HG03196 (cell line): ENCODE measurements around the gene PNCK.

ENCODE experiments used
- ATAC-seq: cut with Tn5 transposase; IDR thresholded peaks from one replicate; pipeline ENCODE4 v1.9.1; 2021; ENCODE audit not compliant: unreplicated experiment

The PNCK gene

GRCh38 chrX:153631907-153632594, 41.6 kb downstream of the PNCK start:
- ATAC-seq = no peak

- ATAC-seq = no peak
These were observed 42.3 kb downstream of the PNCK start for GRCh38 chrX:153631346-153631745.

- no peak for ATAC-seq
These were observed 44.9 kb downstream of the PNCK start for GRCh38 chrX:153628665-153629064.

DNA sequence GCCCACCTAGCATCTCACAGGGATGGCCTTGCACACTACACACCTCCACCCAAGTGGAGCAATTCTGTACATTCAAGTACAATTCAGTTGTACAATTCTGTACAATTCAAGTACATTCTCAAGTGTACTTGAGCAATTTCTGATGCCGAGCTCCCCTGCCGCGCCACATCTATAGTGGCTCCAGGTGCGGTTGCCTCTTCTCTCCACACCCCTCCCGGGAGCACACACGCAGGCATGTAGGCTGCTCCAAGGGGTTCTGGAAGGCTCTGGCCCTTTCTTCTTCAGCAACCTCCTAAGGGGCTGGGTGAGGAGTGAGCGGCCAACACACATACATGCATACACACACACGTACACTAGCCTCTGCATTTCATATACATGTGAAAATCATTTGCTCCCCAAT, 45.5 kb downstream of the PNCK start:
- no peak for ATAC-seq

DNA sequence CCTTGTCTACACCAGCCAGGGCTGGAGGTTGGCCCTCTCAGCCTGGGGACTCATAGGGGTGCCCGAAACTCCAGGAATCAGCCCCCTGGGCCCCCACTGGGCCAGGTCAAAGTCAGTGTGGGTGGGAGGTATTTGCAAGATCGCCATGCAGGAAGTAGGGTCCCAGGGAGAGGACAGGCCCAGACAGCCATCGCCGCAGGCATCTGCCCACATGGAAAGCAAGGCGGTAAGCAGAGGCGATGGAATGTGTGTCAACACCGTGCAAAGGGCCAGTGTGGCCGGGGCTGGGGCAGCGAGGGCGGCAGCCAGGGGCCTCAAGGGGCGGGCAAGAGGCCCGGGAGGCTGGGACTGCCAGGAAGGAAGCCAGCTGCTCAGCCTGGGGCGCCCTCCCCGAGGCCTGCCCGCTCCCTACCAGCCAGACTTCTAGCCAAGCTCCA, 45.9 kb downstream of the PNCK start:
- no peak for ATAC-seq

DNA sequence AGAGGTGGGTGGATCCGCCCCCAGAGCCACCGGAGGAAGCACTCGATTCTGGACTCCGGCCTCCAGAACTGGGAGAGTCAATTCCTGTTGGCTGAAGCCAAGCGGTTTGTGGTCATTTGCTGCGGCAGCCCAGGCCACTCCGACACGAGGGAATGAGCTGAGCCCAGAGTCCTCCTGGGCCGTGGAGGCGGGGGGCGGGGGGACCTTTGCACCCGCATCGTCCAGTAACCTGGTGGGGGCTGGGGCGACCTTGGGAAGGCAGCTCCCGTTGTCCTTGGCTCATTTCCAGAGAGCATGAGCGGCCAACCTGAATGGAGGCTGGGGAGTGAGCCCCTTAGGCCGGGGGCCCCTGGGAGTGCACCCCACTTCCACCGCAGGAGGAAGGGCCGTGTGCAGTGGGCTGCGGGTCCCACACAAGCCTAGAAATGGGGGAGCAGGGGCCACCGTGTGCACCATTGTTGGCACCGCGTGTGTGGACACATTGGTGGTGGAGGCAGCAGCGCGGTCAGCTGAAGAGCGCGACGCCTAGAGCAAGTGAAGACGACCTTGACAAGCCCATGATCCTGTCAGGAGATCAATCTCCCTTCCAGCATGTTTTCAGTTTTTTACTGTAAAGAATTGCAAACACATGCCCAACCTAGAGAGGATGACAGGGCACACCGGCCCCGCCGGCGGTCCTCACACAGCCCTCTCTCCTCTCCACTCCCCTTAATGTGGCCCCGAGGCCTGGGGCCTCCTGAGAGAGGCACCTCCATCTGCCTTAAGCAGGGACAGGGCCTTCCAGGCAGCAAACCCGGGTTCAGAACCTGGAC, 46.5 kb downstream of the PNCK start:
- no peak for ATAC-seq

GRCh38 chrX:153626025-153626633, 47.5 kb downstream of the PNCK start:
- ATAC-seq = no peak

- ATAC-seq = no peak
These were observed 48.2 kb downstream of the PNCK start for GRCh38 chrX:153625271-153626024.

GRCh38 chrX:153624196-153625091, 49.2 kb downstream of the PNCK start:
- ATAC-seq = no peak

DNA sequence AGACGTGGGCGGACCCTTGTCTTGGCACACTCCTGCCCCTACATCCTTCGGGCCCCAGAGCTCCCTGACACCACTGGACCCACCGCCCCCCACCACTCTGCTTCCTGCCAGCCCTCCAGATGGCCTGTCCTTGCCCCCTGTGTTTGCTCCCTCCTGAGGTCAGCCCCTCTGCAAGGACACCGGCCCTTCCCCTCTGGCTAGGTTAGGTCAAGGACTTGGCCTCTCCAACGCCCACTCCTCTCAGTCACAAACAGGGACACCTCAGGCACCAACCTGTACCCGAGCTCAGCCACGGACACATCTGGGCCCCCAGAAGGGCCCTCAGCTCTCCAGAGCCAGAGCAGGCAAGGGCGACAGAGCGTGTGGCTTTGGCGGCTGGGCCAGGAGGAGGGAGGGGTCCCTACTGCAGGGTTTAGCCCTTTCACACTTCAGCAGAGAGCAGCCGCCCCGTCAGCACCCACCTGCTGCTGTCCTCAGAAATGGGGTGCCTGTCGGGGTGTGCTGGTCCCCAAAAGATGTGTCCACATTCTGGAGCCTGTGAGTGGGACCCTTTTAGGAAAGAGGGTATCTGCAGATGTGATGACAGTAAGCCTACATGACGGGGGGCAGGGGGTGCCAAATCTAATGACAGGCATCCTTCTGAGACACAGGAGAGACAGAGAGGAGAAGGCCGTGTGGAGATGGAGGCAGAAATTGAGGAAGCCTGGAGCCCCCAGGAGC, 50.1 kb downstream of the PNCK start:
- no peak for ATAC-seq

DNA sequence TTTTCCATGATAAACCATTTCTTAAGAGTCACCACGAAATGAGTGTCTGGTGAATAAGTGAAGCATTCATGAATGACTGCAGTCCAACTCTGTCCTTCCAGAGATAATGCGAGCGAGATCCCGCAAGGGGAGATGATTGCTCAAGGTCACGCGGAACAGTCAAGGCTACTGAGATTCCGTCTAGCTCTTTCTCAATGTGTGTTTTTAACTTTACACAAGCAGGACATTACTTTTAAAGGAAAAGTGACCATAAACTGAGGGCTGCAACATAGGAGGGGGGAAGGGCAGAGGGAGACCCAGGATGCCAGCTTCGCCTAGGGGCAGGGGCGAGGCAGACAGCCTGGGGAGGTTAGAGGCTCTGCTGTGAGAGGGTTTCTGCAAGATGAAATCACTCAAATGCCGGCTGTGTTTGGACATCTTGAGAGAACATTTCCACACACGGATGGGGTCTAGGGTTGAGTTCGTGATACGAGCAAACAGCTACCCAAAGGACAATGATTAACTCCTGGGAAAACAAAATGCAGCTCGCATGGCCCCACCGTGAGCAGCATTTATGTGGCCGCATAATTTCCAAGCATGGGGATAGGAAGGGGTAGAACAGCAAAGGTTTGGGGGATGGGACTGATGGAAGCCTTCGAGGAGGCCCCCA, 50.8 kb downstream of the PNCK start:
- ATAC-seq = no peak

- ATAC-seq = no peak
These were observed 51.5 kb downstream of the PNCK start for GRCh38 chrX:153621949-153622598.

GRCh38 chrX:153620576-153620975, 53.0 kb downstream of the PNCK start:
- no peak for ATAC-seq
